Measurements from ENCODE around the gene MPP7.

DNA sequence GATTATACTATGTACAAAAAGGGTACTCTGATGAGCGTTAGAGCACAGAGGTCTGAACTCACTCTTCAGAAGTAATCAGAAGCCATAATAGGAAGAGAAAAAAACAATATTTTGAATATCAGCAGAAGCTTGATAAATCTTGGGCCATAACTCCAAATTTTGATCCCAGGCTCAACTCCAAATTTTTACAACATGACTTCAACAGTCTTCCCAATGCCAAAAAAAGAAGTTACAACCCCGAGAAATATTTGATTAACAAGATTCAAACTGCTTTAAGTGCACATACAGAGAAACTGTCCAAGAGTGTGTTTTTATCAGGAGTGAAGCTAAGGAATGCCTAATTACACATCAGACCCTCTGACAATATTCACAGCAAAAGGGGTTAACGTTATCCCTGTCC is 7.5 kb downstream of the MPP7 start:
- TF ChIP-seq GATA2 (IDR thresholded peaks at IDR 0.05; ENCODE audit: low read depth, low read length) (no peak), GATA3 (IDR thresholded peaks at IDR 0.05; ENCODE audit: low read depth, low read length) (no peak)

Measured in SH-SY5Y (cell line).